Activated CD8-positive, alpha-beta memory T cell treated with anti-CD3 and anti-CD28 coated beads for 1 hour (primary cell): ENCODE data around the gene GRK5.
"Not testable (repeated sequence)": the region's sequence is repeated elsewhere in the genome, so short reads cannot be mapped to it uniquely, and the experiment has no call there.

Source experiments
- DNase-seq, 2 donors: peaks; one replicate each; pipeline ENCODE4 v3.0.0-alpha.2; 2020; ENCODE audit warnings: low read depth in 1 of 2; ENCODE audit errors: extremely low read depth in 1 of 2

The GRK5 gene

GRCh38 chr10:119221201-119221600, 13.8 kb downstream of the GRK5 start:
- no peak for DNase-seq

GRCh38 chr10:119221666-119222065, 14.3 kb downstream of the GRK5 start:
- no peak for DNase-seq

GRCh38 chr10:119222537-119222936, 15.2 kb downstream of the GRK5 start:
- DNase-seq: no peak

GRCh38 chr10:119222966-119223386, 15.6 kb downstream of the GRK5 start:
- no peak for DNase-seq

GRCh38 chr10:119225083-119225658, 17.8 kb downstream of the GRK5 start:
- DNase-seq: no peak

- DNase-seq: no peak
Observed at GRCh38 chr10:119227825-119228224, 20.5 kb downstream of the GRK5 start.

GRCh38 chr10:119231654-119232053, 24.3 kb downstream of the GRK5 start:
- DNase-seq: no peak

- DNase-seq: not testable (repeated sequence)
Observed at GRCh38 chr10:119232439-119232838, 25.1 kb downstream of the GRK5 start.

- DNase-seq: no peak
Observed at GRCh38 chr10:119233123-119233820, 25.9 kb downstream of the GRK5 start.

- DNase-seq: no peak
Observed at GRCh38 chr10:119233821-119234220, 26.4 kb downstream of the GRK5 start.

- DNase-seq: no peak
Observed at GRCh38 chr10:119235356-119235755, 28.0 kb downstream of the GRK5 start.

GRCh38 chr10:119237722-119238436, 30.5 kb downstream of the GRK5 start:
- DNase-seq: no peak

- no peak for DNase-seq
Observed at GRCh38 chr10:119238577-119238976, 31.2 kb downstream of the GRK5 start.

GRCh38 chr10:119239015-119239414, 31.6 kb downstream of the GRK5 start:
- not testable (repeated sequence) for DNase-seq

GRCh38 chr10:119239630-119240029, 32.3 kb downstream of the GRK5 start:
- DNase-seq: not testable (repeated sequence)

- DNase-seq: no peak
Observed at GRCh38 chr10:119241066-119241465, 33.7 kb downstream of the GRK5 start.

- DNase-seq: no peak
Observed at GRCh38 chr10:119242186-119242585, 34.8 kb downstream of the GRK5 start.

- no peak for DNase-seq
Observed at GRCh38 chr10:119243488-119243887, 36.1 kb downstream of the GRK5 start.

GRCh38 chr10:119243967-119244366, 36.6 kb downstream of the GRK5 start:
- no peak for DNase-seq

- no peak for DNase-seq
Observed at GRCh38 chr10:119245272-119245671, 37.9 kb downstream of the GRK5 start.

GRCh38 chr10:119246862-119247549, 39.6 kb downstream of the GRK5 start:
- no peak for DNase-seq

- DNase-seq: no peak
Observed at GRCh38 chr10:119247550-119247894, 40.2 kb downstream of the GRK5 start.
